Measurements from ENCODE around the gene ARMH4.

- TF ChIP-seq EZH2 (IDR thresholded peaks at IDR 0.05; ENCODE audit: borderline replicate concordance, control insufficient read depth, low read depth, low read length) (no peak), CTCF (IDR thresholded peaks at IDR 0.05 in 2 of 3, conservative IDR thresholded peaks at IDR 0.05 in 1 of 3; ENCODE audit: control insufficient read depth in 2 of 3, extremely low read depth in 1 of 3, insufficient read depth in 1 of 3, low read depth in 3 of 3, low read length in 3 of 3) (no peak)
Measured at GRCh38 chr14:58096731-58097130, 55.3 kb downstream of the ARMH4 start.
